GM18861 (cell line): ENCODE data around the gene SCN3A.

Experiments
- ATAC-seq: cut with Tn5 transposase; IDR thresholded peaks from one replicate; pipeline ENCODE4 v1.9.1; 2021; ENCODE audit not compliant: unreplicated experiment

Gene SCN3A

DNA sequence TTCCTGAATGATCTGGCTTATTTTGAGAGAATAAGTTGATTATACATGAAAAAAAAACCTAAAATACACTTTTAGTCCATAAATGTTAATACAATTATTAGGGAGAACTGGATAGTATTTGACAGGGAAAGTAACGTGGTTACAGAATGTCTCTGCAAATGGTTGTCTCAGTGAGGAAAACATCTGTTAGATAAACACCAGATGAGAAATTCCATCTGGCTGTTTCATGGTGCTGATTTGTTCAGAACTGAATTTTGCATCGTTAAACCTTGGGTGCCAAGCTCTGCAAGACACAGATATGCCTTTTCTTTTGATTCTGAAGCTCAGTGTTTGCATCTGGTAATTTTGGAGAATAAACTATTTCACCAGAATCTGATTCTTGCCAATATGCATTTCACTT is 90.4 kb downstream of the SCN3A start:
- ATAC-seq, result no peak

DNA sequence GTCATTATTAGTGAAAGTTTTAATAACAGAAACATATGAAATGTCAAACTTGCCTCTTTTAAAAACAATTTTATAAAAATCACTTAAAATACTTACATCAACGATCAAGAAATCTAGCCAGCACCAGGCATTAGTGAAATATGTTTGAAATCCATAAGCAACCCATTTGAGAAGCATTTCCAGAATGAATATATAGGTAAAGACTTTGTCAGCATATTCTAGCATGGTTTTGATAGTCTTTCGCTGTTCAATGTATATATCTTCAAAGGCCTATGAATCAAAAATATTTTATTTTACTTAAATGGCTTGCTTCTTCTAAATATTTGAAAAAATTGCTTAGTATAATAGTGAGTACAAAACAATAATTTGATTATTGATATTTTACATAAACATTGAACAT is 91.1 kb downstream of the SCN3A start:
- ATAC-seq, result no peak

DNA sequence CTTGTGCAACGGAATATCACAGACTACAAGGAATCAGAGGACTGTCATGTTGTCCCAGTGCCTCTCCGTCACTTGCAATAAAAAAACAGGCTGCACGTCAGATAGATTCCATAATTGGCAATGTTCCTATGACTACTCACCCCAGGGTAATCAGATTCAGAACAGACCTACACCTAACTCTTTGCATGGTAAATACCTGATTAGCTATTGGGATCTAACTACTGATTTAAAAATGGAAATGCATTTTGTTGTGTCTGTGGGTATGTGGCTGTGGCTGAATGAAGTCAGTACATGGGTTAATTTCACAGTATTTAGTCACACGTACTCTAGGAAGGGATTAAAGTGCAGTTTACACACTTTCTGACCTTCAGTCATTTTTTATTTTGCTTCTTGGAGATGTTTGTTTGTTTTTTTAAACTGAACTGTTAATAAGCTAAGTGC is 91.7 kb downstream of the SCN3A start:
- ATAC-seq, result no peak

DNA sequence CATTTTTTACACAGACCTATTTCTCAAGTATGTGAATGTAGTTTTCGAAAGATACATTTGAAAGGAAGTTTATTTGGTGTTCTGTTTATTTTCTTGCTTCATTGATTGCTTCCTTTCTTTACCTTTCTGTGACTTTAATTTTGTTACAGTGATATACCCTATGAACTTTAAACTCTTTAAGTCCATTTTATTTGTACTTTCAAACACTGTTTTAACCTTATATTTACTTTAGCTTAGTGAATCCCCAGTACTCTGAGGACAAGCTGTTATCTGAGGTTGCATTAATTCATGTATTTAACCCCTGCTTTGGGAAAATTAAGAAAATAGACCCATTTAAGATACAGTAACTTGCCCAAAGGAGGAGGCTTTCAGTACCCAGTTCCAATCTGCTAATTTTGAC is 93.5 kb downstream of the SCN3A start:
- ATAC-seq, result no peak

DNA sequence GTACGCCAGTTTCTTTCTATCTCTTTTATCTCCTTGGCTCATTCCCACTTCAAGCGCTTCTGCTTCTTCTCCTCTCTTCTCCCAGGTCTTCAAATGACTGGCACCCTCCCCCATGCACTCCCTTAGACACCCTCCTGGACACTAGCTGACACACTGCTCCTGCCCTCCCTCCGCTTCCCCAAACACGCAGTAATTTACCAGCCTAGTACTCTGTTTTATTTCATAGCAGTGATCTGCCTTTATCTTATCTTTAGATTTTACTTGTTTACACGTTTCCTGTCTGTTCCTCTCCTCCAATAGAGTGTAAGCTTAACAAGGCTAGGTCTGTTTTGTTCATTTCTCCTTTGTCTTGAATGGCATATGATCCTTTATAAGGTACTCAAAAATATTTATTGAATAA is 93.9 kb downstream of the SCN3A start:
- no peak for ATAC-seq

DNA sequence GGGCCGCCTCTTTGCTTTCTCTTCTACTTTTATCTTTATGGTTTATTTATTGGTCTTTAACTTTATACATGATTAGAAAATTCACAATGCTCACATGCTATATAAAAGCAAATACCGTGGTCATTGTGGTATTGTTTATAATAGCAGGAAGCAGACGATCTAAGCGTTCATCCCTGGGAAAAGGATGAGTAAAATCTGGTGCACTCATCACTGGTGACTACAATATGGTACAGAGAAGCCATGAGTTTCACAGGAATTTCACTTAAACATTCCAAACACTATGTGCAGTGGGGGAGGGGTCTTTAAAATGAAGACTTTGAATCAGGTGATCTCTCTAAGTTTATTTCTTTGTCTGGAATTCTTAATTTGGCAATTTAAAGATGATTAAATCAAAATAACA is 97.9 kb downstream of the SCN3A start:
- no peak for ATAC-seq

DNA sequence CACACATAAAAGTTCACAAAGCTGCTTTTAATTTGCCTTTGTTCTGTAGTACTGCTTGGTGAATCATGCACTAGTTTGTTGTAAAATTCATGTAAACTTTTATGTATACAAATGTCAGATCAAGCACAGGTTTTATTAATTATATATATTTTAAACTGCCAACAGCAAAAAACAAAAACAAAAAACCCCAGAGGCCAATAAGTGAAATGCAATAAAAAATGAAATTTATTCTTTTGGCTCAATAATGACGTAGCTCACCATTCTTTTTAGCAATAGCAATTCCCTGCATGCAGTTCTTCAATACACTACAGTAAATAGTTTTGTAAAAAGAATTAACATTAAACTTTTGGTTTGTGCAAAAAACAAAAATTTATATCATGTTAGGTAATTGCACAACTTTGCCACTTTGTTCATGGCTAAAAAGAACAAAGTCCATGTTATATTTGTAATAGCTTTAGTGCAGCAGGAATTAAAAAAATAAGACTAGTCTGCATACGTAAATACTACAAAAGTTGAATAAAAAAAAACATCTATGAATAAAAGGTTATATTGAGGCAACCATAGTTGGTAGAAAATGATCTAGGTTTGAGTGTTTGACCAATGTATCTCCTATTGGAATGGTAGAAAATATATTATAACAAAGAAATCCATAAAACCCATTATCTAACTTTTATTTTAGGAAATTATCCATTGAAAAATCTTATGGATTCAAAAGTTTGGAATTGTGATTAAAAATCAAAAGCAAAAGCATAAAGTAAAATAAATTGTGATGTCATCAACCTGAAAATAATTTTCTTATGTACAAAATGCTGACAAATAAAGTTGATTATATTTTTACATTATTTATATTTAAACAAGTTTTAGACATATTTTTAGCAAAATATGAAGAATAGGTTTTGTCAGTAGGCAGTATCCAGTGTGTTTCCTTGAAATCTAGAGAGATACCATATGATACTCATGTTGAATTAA is 115.6 kb downstream of the SCN3A start:
- ATAC-seq, result no peak

DNA sequence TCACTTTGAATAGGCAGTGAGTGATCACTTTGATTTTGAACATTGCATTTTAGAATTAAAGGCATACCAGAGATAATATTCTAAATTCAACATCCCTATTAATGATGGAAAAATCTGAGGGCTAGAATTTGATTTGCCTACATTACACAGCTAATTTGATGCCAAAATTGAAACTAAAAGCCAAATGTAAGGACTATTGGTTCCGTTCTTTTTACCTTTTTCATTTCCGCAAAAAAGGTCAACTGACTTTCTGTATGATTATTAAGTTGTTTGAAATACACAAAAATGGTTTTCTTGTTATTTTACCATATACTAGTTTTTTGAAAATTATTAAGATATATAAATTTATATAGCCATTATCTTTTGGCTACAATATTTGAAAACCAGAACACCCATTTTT is 117.5 kb downstream of the SCN3A start:
- no peak for ATAC-seq

DNA sequence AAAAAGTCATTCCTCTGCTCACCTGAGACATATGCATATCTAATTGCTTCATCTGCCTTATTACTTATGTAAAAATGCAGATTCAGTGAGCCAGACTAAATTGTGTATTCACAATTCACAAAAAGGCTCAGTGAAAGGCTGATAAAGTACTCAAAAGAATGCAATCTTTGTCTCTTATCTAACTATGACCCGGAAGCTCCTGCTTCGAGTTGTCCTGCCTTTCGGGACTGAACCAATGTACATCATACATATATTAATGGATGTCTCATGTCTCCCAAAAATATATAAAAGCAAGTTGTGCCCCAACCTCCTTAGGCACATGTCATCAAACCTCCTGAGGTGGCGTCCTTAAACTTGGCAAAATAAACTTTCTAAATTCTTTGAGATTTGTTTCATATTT is 120.5 kb downstream of the SCN3A start:
- no peak for ATAC-seq

DNA sequence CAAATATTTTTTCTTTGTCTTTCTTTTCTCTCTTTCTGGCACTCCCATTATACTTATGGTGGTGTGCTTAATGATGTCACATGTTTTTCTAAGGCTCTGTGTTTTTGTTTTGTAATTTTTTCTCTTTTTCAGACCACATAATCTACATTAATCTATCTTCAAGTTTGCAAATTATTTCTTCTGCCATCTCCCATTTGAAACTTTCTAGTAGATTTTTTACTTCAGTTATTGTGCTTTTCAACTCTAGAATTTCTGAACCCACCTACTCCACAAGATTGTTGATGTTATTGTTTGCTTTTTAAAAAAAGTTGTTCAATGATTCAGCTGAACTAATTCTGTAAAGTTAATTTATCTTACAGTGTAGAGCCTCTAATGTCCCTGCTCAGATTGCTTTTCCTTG is 121.4 kb downstream of the SCN3A start:
- ATAC-seq, result no peak

DNA sequence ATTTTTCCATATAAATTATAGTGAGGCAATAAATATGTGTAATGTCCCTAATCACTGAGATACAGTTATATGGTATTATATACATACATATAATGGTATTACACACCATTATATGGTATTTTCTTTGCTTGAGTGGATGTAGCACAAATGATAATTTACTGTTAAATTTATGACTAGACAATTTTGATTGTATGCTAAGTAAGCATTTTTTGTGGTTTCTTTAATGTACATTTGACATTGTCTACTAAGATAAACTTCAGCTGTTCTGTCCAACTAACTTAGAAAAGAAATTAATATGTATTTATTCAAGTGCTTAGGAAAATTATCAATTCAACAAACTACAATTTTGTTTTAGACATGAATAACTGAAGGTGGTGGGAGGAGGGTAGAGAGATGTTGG is 122.6 kb downstream of the SCN3A start:
- no peak for ATAC-seq

DNA sequence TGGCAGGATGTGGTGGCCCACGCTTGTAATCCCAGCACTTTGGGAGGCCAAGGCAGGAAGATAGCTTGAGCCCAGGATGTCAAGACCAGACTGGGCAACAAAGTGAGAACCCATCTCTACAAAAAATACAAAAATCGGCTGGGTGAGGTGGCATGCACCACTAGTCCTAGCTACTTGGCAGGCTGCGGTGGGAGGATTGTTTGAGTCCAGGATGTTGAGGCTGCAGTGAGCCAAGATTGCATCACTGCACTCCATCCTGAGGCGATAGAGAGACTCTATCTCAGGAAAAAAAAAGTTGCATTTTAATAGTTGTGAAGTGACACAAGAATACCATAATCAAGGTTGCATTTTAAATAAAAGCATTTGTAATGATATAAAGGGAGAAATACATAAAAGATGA is 124.4 kb downstream of the SCN3A start:
- ATAC-seq, result no peak

DNA sequence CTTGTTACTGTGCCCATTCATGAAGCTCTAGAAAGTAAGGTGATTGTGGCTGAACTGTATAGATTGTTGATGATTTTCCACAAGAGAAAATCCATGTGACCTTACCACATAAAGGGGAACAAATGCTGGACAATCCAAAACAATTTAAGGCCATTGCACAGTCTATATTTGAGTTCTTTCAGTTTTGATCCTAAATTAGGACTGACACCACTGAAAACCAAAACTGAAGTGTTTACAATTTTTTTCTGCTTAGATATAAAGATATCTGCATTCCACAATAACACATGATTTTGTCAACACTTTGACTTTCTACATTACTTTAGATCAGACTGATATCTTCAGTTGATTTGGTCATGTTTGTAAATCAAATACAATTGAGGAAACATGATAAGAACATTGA is 124.9 kb downstream of the SCN3A start:
- ATAC-seq, result no peak

DNA sequence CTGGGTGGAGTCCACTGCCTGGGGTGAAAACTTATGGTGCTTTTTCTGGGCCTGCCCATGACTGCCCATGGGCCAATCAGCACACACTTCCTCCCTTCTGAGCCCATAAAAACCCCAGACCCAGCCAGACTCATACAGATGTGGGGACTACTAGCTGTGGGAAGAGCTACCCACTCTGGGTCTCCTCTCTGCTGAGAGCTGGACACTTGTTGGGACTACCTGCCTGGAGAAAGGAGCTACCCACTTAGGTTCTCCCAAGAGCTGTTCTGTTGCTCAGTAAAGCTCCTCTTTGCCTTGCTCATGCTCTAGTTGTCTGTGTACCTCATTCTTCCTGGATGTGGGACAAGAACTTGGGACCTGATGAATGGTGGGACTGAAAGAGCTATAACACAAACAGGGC is 129.0 kb downstream of the SCN3A start:
- ATAC-seq, result no peak

DNA sequence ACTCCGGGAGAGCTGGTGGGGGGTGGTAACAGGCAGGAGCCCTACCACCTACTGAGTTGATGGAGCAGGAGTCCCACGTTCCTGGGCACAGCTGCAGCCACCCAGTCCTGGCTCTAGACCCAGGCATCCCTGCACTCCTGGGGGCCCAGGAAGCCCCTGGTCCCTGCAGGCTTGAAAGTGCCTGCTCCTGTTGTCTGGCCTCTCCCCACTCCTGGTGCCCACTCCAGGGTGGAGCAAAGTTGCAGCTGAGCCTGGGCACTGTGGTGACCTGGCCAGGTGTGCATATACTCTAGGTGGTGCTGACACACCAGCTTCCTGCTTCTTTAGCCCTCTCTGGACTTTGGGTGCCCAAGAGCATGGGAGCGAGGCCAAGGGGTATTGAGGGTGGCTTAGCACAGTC is 129.5 kb downstream of the SCN3A start:
- ATAC-seq, result no peak

DNA sequence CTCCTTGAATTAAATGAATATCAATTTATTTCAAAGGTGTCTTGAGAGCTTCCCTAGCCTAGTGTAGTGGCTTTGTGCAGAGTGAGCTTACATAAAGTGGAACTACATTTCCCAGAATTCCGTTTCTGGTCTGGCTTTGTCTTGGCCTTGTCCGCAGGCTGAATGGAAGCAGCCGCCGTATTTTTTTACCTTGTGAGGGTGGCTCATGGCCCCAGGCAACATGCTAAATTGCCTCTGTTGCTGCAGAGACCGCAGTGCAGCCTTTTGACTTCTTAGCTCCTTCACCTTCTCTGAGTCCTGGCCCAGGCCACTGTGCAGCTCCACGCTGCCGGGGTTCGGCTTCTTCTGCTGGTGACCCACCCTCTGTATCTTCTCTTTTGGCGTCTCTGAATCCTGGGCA is 133.8 kb downstream of the SCN3A start:
- no peak for ATAC-seq

DNA sequence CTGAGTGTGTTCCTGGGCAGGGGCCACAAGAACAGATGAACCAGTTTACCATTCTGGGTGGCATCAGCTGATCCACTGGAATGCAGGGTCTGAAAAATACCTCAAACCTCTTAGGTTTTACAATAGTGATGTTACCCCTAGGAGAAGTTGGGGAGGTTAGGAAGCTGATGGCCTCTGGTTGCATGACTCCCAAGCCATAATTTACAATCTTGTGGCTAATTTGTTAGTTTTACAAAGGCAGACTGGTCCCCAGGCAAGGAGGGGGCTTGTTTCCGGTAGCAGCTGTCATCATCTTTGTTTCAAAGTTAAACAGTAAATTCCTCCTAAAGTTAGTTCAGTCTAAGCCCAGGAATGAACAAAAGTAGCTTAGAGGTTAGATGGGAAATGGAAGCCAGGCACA is 134.7 kb downstream of the SCN3A start:
- ATAC-seq, result no peak

DNA sequence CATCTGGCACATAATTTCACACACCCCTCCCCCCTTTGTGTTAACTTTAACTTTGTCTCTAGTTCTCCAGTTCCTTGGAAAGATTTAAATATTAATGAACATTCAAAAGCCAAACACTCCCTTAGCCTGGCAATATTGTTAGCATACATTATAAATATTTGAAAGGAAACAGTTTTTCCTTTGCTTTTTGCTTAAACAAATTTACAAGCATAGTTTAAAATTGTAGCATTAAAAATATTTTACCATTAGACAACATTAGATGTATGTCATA is 135.4 kb downstream of the SCN3A start:
- ATAC-seq, result no peak

DNA sequence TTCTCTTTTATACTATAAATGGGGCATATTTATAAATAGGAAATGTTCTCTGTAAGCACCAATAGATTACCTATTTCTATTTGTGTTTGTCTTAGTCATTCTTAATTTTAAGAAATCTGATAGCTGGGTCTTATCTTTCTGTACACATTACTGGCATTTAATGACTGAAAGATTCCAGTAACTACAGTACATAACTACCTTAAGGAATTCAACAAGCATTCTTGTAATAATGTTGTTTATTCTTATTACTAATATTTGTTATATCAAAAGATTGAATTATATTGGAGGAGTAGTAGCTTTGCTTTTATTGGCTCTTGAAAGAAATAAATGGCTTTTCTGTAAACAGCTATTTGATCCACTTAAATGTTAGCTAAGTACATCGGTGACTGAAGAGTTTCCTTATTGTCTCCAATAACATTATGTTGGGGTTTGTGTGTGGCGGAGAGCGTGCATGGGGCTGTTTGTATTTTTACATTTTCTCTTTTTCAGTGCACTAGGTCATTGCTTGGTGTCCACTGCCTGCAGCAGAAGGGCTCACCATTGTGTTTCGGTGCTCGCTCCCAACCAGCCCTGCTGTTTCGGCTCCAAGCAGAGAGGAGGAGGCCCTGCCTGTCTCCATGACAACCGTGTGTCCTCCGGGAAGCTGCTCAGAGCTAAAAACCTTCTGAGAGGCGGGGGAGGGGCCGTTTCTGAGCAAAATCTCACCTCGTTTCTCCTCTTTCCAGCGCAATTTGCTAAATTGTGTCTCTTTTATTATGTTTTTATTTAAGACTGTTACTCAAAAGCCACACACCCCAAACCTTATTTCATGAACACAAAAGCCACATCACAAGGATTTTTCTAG is 136.0 kb downstream of the SCN3A start:
- no peak for ATAC-seq

DNA sequence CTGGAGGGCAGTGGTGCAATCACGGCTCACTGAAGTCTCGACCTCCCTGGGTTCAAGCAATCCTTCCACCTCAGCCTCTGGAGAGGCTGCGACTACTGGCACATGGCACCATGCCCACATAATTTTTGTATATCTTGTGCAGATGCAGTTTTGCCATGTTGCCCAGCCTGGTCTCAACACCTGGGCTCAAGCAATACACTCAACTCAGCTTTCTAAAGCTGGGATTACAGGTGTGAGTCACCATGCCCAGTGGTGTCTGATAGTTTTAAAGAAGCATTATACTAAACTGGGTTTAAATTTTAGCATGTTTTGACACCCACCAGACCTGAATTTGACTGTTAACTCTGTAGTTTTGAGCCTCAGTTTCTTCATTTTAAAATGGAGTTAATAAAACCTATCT is 139.1 kb downstream of the SCN3A start:
- ATAC-seq, result no peak

DNA sequence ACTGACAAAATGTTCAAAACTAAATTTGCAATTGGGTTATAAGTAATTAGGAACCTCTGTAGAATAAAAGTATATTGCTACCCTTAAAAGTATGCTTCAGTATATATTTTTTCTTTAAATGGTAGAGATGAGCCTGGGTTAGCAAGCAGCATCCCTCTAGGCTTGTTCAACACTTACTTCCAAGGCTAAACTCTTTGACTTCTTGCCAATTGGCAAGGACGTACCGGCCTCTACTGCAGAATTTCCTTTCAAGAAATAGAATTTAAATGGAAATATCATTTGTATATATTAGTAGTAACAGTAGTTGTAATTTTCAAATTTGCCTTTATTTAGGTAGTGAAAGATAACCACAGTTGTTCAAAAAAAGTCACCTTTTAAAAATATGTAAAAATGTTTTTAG is 143.4 kb downstream of the SCN3A start:
- ATAC-seq, result no peak

DNA sequence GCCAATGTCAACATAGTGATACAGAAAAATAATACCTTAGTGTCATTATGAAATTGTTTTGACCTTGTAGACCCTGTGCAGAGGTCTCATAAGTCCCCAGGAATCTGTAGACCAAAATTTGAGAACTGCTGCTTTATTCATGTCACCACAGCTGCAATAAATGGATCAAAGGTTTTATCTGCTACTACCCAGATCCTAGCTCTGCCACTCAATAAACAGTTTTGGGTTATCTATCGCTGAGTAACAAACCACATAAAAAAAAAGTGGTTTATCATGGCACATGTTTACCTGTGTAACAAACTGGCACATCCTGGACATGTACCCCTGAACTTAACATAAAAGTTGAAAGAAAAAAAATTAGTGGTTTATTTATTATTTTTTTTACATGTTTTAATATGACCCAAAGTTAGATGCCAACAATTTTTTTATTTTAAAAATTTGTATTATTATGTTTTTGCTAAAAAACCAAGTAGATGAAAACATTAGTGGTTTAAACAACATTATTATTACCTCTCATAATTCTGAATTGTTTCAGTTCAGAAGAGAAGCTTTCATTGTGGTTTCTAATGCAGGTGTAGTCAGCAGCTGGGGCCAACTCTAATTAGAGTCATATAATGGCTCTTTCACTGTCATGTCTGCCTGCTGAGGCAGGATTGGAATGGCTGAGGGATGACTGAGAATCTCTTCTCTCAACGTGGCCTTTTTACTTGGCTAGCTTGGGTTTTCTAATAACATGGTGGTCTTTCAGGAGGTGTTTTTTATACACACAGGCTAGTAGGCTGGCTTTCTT is 145.2 kb downstream of the SCN3A start:
- ATAC-seq, result no peak
